Globus pallidus (tissue), 1 donor: ENCODE data around the gene ZNF354C.
"Not testable (repeated sequence)": the region's sequence is repeated elsewhere in the genome, so short reads cannot be mapped to it uniquely, and the experiment has no call there.

Experiments
- DNase-seq: peaks from one replicate; pipeline ENCODE4 v3.0.0-alpha.2; 2015; ENCODE audit warnings: low spot score

Gene ZNF354C

DNA sequence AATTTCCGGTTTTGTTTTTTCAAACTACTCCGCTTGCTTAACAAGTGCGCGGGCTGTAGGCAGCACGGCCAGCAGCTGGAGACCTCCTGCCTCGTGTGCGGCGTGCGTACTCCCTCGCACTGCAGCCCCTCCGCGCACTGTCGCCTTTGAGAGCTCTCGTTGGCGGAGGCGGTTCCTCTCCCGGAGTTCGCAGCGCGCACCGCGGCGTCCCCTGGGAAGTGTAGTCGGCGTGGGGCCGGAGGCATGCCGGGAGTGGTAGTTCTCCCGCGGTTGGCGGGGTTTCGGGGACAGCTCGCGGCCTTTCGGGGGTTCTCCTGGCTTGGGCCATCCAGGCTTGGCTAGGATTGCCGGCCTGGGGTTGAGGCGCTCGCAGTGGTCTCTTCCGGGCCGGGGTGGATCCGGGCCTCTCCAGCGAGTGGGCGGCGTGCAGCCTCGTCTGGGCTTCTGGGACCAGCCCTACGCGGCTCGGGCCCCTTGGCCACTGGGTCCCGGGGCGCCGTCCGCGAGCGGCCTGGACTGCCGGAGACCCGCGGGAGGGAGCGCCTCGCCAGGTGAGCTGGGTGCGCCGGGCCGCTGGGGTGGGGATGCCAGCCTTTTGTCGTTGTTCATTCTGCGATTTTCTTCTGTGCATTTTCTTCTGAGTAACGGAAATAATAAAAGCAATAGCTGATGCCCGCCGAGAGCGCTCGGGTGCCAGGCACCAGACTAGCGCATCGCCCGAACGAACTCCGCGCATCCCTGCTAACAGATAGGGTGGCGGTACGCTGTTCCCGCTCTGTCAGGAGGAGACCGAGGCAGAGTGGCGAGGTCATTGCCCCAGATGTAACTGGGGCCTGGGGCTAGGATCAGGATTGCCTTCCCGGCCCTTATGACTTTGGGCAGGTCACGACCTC is at the start of gene ZNF354C:
ZNF354C (plus strand) TSS at position 258 of the 893 bp plus-strand sequence. CDS start 1,696 bp downstream, outside the sequence.
- DNase-seq: peak; percentile 86

DNA sequence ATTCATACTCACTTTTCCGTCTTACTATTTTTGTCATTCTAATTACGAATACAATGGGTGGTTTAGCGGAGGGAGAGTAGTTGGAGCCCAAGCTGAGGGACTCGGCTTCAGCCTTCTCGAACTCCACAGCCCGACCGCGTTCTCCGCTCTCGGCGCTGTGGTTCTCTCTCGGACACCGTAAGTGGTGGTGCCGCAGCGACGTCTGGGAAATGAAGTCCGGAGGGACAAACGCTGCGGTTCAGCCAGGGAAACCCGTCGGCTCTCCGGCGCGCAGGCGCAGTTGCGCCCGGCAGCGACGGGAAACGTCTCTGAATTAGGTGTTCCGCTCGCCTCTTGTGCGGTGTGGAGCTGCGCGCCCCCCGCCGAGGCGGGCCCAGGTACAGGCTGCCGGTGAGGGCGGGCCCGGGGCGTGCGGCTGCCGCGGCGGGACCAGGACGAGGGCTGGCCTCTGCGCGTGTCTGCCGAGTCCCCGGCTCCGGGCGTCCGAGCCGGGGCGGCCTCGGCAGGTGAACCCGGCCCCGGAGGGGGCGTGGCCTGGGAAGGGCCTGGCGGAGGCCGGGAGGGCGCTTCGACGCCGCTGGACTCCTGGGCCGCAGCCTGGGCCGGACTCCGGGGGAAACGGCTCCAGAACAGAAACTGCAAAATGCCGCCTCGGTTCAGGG is 36.5 kb upstream of the ZNF354C start, which contains the start of gene ZNF879:
ZNF879 (plus strand) TSS at position 277 of the 662 bp plus-strand sequence. CDS start 1,201 bp downstream, outside the sequence.
- peak; percentile 93 for DNase-seq

DNA sequence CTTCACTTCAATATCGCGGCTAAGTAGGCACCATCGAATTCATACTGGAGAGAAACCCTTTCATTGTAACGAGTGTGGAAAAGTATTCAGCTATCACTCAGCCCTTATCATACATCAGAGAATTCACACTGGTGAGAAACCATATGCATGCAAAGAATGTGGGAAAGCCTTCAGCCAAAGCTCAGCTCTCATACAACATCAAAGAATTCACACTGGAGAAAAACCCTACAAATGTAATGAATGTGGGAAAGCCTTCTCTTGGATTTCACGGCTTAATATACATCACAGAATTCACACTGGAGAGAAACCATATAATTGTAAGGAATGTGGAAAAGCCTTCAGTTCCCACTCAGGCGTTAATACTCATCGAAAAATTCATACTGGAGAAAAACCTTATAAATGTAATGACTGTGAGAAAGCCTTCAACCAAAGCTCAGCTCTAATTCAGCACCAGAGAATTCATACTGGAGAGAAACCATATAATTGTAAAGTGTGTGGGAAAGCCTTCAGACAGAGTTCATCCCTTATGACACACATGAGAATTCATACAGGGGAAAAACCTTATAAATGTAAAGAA is 27.1 kb upstream of the ZNF354C start:
- DNase-seq: no peak

DNA sequence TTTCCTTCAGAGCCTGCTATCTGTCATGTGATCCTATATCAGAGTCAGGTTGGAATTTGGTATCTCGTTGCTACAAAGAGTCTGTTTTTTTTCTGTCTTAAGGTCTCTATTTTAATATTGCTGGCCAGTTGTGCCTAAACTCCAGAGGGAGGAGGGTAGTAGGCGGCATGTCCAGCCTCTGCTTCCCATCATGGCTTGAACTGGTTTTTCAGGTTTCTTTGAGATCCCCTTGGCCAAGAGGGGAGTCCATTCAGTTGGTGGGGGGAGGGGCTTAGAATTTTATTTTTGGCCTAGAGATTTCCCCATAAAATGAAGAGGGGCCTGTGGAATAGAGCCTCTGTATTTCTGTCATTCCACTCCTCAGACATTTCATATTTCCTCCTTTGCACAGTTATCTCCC is 15.4 kb upstream of the ZNF354C start:
- no peak for DNase-seq

DNA sequence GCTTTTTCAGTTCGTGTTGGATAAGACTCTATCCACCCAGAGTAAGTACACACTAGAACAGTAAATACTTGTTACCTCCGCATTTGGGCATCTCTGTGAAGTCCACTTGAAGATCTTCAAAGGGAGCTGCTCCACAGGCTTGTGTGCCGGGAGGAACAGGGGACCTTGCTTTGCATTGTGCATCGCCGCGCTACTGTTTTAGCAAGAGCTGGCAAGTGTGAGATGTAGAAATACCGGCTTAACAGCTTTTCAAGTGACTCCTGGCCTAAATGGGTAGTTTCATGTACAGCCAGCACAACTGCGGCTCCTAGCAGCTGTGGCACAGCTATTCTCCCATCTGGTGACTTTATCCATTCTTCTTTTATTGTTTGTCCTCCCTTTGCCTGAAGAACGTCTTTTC is 8.4 kb upstream of the ZNF354C start:
- no peak for DNase-seq

DNA sequence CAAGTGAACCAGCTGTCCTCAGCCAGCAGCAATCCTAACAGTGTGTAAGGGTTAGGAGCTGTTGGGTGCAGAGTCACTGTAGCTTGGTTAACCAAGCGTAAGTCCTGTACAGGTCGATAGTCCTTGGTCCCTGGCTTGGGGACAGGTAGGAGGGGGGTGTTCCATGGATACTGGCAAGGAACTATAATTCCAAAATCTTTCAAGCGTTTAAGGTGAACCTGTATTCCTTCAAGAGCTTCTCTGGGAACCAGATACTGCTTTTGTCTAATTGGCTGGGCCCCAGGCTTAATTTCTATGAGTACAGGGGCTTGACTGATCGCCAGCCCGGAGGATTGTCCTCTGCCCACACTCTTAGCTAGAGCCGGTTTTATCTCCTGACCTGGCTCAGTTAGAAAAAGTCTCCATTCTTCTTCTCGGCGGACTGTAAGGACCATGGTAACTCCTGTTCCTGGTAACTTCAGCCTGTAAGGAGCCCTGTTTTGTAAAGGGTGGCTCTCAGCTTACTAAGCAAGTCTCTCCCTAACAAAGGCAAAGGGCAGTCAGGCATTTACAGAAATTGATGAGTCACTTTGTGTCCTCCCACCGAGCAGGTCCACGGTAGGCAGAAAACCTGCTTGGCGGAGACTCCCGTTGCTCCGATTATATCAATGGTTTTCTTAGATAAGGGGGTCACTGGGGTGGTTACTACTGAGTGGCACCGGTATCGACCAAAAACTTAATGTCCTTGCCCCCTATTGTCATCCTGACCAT is 6.0 kb upstream of the ZNF354C start:
- DNase-seq: no peak

DNA sequence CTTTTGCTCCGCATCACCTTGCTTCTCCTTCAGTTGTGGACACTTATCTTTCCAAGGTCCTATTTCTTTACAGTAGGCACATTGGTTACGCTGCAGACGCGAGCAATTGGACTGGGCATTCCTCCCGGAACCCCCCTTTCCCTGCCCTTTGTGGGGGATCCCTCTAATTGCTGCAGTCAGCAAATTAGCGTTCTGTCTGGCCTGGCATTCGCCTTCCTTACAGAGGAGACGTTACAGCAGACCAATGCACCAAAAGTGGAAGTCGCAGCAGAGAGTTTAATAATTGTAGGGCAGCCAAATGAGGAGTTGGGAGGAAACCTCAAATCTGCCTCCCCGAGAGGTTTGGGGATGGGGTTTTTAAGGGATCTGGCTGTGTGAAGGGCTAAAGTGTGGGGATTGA is 5.3 kb upstream of the ZNF354C start:
- DNase-seq: no peak

DNA sequence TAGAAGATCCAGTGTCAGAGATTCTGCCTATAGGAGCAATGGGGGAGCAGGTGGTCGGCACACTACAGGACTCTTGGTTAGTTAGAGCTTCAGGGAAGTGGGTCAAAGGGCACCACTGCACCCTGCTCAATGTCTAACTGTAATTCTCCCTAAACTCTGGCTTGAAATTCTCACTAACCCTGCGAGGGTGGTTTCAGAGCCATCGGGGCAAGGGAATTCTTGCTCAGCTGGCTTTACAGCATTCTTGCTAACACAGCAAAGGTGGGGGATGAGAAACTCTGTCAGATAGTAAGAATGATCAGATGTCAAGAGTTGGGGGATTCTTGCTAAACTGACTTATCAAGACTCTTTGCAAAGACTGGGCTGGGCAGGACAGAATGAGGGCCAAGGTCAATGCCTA is 4.7 kb upstream of the ZNF354C start:
- DNase-seq: no peak

DNA sequence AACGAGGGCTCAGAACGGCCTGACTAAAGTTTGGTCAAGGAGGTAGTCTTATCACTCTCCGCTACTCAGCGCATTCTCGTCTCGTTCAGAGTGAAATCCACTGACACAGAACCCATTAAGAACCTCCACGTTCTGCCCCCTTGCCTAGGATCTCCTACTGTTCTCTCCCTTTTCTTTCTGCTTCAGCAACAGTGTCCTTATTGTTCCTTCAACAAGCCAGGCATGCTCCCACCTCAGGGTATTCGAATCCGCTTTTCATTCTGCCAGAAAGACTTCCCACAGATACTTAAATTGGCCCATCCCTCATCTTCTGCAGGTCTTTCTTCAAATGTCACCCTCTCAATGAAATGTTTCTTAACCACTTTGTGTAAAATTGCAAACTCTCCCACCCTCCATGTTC is 4.3 kb upstream of the ZNF354C start:
- no peak for DNase-seq

DNA sequence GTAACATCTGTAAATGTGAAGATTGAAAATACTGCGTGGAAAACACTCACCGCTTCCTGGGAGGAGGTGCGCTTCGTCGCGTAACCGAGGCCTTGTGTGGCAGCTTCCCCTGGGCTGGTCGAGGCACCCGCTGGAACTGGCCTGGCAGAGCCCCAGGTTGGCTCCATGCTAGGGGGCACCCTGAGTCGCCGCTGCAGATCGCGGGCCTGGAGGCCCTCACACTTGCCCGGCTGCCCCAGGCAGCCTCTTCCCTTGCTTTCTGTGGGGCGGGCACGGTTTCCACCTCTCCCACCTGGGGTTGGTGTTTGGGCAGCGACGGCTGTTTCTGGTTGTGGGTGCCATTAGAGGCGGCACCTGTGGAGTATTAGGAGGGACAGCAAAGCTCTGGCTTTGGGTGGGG is 852 bp downstream of the ZNF354C start:
- no peak for DNase-seq

DNA sequence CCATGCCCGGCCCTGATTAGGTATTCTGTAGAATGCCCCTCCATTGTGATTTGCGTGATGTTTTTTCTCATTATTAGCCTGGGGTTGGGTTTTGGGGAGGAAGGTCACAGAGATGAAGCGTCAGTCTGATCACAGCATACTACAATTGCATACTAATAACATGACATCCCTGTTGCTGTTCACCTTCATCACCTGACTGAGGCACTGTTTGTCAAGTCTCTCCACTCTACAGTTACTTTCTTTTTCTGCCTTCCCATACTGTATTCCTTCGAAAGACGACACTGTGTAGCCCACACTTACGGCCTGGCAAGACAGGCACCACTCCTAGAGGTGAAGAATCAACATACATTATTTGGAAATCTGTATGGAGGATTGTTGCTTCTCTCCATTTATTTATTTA is 5.5 kb downstream of the ZNF354C start:
- no peak for DNase-seq

DNA sequence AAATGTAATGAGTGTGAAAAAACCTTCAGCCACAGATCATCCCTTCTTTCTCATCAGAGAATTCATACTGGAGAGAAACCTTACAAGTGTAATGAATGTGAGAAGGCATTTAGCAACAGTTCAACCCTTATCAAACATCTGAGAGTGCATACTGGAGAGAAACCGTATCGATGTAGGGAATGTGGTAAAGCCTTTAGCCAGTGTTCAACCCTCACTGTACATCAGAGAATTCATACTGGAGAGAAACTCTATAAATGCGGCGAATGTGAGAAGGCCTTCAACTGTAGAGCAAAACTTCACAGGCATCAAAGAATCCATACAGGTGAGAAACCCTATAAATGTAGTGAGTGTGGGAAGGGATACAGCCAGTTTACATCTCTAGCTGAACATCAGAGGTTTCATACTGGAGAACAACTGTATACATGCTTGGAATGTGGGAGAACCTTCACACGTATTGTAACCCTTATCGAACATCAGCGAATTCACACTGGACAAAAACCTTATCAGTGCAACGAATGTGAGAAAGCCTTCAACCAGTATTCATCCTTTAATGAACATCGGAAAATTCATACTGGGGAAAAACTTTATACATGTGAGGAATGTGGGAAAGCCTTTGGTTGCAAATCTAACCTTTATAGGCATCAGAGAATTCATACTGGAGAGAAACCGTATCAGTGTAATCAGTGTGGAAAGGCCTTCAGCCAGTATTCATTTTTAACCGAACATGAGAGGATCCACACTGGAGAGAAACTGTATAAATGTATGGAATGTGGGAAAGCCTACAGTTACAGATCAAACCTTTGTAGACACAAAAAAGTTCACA is 19.2 kb downstream of the ZNF354C start:
- no peak for DNase-seq

DNA sequence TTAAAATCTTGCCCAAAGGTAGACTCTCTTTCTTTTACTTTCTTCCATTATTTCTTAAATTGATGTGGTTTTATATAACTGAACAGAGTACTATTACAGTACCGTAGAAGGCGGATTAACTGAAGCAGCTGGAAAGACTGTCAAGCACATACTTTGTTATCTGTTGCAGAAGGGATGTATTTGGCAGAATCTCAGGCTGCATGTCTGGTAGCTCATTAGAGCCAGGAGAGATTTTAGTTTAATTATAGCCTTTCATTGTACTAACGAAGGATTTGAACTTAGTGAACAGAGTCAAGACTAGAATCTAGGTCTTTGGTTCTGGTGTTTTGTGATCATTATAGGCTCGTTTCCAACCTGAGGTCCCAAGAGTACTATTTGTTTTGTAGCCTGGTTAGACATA is 20.6 kb downstream of the ZNF354C start:
- no peak for DNase-seq

DNA sequence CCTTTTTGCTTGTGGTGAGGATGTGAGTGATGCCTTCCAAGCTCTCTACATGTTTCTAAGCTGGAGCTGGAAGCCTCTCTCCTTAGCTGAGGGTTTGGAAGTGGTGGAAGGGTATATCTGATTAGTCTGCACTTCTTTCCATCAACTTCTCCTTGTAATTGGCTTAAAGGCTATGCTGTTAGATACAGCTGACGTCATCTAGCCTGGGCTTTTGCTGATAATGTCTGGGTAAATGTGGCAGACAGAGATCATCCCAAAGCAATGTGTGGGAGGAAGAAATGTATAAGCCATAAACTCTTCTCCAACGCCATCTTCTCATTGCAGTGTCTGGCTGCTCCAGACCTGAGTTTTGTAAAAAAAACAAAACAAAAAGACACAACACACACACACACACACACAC is 29.3 kb downstream of the ZNF354C start:
- DNase-seq: no peak

DNA sequence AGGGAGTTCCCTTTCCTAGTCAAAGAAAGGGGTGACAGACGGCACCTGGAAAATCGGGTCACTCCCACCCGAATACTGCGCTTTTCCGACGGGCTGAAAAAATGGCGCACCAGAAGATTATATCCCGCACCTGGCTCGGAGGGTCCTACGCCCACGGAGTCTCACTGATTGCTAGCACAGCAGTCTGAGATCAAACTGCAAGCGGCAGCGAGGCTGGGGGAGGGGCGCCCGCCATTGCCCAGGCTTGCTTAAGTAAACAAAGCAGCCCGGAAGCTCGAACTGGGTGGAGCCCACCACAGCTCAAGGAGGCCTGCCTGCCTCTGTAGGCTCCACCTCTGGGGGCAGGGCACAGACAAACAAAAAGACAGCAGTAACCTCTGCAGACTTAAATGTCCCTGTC is 41.1 kb downstream of the ZNF354C start:
- DNase-seq: not testable (repeated sequence)

DNA sequence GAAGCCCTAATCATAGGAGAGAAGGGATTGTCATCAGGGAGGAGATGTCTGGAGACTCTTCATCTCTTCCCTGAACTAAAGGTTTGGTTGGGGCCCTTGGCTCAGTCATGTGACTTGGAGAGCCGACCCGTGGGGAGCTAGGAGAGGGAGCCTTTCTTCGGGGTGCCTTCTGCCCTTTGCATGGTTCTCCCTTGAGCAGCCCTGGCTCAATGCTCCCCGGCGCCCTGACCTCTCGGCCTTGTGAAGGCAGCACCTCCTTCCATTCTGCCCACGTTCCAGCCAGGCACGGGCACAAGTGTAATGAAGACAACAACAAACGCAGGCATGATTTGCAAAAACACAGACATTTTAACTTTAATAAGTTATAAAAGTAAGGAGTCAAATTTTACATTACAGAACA is 50.4 kb downstream of the ZNF354C start:
- no peak for DNase-seq

DNA sequence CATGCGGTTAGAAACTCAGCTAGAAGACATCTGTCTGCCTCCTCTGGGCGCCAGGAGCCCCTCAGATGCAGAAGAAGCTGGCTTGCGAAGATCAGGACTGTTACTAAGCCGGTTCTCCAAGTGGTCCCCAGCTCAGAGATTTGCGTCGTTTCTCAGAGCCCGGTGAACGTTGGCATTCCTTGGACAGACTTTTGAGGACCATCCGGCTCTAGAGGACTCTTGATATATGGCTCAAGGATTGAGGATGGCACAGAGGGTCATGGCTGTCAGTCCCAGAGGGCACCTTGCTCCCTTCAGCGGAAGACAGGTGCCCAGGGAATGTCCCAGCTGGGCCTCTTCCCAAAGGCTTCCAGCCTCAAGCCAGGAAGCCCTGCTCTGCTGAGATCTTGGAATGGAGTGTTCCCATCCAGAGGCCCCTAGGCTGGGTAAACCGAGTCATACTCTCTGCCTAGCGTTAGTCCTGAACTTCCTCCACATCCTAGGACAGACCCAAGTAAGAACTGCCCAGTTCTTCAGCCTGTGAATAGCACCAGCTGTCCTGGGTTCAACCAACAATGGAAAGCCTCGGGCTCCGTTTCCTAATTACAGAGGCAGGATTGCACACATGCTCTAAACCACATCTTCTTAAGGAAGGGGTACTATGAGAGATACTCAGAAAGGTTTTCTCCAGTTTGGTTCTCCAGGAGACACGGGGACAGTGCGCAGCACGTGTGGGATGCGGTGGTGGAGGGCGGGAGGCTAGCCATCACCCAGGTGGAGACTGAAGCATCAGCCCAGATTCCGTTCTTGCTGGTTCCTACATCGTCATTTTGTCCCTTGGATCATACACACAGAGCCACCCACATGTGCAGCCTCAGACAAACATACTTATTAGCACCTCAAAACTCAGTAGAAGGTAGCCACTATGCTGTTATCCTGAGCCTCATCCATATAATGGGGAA is 51.4 kb downstream of the ZNF354C start:
- no peak for DNase-seq

DNA sequence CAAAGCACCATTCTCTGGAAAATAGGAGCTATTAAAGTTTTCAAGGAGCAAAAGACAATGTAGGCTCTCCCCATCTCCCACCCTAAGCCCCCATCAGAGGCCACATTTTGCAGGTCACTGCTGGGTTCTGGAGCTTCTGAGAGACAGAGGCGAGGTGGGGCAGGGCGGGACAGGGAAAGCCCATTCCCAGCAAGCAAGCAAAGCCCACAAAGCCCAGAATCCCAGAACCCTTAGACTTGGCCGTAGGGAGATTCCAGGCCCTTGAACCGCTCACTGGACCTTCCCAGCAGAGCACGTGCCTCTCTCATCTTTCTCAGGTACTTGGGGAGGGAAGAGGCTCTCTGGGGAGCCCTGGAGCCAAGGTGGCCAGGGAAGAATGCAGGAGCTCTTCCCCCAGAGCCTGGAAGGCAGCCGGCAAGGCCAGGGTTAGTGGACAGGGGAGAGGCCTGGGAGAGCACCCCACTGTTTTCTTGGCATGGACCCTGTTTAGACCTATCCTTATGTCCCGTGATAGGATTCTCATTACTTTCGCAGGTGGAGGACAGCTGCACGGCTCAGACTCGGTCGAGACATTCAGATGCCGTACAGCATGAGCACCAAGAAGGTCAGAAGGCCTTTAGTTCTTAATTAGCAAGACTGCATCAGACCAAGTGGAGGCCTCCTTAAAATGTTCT is 52.4 kb downstream of the ZNF354C start:
- no peak for DNase-seq

DNA sequence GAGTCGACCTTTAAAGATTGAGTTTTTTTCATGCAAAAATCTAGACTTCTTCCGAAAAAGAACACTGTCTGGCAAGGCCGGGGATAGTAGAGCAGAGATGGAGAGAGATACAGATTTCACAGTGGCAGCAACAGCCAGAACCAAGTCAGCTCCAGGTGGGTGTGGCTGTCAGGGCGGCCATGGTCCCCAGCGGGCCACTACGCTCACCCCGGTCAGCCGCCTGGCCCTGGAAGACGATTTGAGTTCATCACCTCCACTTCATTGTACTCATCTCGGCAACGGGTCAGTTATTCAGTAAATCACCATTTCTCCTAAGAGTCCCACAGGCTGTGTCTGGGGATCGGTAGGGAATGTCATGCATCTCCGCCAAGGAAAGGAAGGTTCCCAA is 53.0 kb downstream of the ZNF354C start:
- no peak for DNase-seq
